NCI-H1092 treated with DMSO at 0.1 percent for 48 hours (cell line): ENCODE measurements around the gene EML1.

Experiments used
- DNase-seq: peaks from one replicate; lab custom pipeline; 2025; lab: John Stamatoyannopoulos, UW

Gene EML1

DNA sequence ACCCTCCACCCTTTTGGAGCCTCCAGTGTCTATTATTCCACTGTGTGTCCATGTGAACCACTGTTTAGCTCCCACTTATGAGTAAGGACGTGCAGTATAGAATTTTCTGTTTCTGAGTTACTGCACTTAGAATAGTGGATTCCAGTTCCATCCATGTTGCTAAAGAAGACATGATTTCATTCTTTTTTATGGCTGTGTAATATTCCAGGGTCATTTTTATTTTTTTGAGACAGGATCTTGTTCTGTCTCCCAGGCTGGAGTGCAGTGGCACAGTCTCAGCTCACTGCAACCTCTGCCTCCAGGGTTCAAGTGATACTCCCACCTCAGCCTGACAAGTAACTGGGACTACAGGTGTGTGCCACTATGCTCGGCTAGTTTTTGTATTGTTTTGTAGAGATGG, 31.6 kb downstream of the EML1 start:
- no peak for DNase-seq

DNA sequence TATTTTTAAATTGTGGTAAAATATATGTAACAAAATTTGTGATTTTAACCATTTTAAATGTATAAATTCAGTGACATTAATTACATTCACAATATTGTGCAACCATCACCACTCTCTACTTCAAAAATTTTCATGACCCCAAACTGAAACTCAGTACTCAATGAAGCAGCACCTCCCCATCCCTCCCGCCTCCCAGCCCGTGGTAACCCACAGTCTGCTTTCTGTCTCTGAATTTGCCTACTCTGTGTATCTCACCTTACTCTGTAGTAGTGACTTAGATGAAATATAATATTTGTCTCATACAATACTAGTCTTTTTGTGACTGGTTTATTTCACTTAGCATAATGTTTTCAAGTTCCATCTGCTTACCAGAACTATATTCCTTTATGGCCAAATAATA, 36.2 kb downstream of the EML1 start:
- DNase-seq = no peak

DNA sequence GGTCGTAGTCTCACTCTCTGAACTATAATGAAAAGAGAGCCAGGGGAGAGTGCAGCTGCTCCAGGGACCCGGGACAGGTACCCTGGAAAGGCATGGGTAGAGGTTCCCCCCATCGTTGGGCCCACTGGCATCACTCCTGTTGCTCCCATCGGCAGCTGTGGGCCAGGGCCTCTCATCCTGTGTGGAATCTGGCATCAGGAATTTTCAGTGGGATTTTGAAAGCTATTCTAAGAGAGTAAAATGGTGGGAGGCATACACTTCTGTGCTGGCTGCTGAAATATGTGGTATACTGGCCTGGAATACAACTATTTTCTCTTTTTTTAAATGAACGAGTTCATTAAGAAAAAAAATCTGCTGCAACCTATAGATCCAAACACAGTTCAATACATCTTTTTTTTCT, 38.1 kb downstream of the EML1 start:
- DNase-seq = no peak

DNA sequence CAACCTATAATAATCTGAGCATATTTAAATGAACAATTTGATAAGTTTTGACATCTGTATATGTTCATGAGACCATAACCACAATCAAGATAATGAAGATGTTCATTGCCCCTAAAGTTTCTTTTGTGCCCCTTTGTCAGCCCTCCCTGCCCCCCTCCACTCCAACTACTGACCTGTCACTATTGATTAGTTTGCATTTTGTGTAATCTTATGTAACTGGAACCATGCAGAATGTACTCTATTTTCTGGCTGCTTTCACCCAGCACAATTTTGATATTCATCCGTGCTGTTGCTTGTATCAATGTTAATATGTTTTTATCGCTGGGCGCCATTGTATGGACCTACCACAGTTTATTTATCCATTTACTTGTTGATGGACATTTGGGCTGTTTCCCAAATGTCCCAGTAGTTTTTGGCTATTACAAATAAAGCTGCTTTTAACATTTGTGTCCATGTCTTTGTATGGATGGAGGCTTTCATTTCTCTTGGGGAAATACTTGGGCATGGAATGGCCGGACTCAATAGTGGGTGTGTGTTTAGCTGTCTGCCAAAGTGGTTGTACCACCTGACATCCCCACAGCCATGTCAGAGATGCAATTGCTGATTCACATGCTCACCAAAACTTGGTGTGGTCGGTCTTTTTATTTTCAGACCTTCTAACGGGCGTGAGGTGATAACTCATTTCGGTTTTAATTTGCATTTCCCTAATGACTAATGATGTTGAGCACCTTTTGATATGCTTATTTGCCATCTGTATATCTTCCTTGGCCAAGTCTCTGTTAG, 38.9 kb downstream of the EML1 start:
- DNase-seq = no peak

DNA sequence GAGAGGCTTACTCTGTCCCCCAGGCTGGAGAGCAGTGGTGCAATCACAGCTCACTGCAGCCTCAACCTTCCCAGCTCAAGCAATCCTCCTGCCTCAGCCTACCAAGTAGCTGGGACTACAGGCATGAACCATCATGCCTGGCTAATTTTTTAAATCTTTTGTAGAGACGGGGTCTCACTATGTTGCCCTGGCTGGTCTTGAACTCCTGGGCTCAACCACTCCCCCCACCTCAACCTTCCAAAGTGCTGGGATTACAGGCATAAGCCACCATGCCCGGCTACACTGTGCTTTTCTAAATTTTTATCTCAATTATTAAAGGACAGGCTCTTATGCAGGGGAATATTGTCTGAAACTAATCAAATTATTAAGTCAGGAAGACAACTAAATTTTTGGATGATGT, 44.6 kb downstream of the EML1 start:
- DNase-seq = no peak

DNA sequence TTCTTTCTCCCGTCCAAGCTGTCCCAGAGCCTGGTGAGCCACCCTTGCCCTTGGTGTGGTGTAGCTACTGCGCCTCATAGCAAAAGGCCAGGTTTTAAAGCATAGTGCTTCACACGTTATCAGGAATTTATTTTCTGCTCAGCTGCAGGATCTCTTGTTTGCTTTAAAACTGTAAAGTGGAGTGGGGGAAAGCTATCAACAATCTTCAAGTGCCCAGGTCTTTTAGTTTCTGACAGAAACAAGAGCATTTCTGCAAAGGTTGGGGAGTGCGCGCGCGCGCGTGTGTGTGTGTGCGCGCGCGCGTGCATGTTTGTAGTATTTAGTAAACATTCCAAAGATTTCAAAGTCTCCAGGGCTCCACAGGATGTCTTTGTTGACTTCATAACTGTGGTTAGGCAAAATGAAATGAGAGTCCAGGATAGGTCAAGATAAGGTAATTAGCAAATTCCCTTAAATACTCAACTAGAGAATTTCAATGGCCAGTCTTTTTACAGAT, 45.5 kb downstream of the EML1 start:
- DNase-seq = no peak

DNA sequence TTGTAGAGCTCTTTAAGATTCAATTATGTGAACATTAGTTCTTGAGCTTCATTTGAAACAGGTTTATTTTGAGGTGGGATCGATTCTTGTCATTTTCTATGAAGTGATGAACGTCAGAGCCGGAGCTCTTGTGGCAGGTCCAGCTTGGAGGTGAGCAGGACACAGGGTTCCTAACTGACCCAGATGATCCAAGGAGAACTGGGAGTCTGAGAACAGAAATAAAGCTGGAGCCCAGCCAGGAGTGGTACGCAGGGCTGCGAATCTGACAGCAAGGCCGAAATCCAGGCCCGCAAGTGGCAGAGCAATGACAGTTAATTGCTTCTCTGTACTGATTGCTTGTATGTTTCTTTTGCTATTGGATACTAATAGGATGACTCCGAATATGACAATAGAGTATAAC, 46.5 kb downstream of the EML1 start:
- no peak for DNase-seq

DNA sequence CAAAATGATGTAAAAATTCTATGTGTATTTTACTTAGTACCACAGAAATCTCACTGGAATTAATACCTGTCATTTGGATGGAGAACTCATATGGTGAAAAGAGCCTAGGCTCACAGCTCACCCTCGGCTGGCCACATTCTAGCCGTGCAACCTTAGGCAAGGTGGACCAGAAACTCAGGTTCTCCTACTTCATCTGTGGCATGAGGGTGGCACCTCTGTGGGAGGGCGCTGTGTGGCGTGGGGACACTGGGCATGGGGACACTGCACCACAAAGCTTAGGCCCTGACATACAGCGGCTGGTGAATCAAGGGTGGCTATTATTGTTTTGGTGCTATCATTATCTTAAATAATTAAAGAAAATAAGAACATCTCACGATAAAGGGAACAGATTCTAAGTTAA, 47.1 kb downstream of the EML1 start:
- no peak for DNase-seq

DNA sequence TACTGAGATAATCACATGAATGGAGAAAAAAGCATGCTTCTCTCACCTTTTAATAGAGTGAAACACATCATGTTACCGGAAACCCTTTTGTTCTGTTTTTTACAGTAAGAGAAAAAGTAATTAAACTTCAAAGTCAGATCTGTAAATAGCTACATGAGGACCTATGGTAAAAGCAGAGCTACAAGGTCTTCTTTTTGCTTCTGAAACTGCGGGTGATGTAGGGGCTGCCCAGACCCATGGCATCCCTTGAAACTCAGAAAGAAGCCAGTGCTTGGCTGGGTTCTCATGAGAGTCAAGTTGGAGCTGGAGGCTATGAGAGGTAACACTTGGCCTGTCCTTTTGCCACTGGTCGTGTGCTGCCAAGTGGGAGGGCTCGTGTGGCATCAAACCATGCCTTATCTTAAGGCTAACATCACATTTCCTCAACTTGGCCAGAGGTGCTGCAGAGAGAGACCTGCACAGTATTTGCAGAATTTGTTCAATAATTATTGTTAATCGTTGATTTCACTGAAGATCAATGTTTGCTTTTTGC, 47.6 kb downstream of the EML1 start:
- no peak for DNase-seq

DNA sequence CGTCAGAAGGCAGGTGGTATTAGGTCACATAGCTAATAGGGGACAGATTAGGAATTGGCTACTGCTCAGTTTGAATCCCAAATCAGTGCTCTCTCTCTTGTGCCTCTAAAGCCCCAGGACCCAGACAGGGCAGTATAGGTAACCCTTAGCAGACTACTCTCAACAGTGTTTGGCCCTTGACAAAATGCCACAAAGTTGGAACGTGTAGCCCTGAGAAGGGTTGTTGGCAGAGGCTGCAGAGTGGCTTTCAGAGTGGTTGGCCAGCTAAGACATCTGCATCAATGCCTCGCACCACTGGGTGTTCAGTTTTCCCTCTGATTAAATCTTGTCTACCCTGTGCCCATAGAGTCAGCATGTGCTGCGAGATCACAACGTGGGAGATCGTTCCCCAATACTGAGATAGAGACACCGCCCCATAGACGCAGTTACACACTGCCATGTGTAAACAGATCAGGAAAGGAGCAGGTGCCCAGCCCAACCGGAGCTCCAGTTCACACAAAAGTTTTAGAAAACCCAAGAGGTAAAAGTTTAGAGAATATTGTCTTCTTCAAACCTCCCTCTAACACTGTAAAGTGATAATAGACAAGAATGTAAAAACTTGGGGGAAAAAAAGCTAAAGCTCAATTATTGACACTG, 48.3 kb downstream of the EML1 start:
- DNase-seq = no peak

DNA sequence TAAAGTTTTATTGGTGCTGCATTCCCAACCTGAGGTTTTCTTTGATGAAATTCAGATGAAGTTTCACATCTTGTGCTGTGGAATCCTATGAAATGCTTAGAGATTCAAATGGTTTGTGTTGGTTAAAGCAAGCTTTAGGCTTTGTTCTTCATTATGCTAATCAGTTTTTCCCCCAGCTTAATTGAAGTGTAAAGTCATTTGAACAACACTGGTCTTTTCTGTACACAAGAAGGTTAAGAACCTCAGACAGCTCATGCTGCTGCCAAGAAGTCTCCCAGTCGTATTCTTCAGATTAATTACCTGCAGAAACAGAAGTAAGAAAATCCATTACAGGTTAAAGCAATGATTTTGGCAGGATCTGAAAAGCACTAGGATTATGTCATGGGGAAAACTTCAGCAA, 48.9 kb downstream of the EML1 start:
- no peak for DNase-seq

DNA sequence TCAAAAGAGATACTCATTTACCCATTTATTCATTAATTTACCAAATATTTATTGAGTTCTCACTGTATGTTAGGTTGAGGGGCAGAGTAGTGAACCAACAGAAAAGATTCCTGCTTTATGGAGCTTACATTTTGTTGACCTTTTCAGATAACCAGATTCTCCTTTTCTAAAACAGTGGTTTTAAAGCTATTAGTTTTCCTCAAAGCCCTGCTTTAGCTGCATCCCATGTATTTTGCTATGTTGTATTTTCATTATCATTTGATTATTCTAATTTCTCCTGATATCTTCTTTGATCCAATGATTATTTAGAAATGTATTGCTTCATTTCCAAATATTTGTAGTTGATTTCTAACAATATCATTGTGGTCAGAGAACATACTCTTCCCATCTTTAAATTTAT, 53.6 kb downstream of the EML1 start:
- no peak for DNase-seq

DNA sequence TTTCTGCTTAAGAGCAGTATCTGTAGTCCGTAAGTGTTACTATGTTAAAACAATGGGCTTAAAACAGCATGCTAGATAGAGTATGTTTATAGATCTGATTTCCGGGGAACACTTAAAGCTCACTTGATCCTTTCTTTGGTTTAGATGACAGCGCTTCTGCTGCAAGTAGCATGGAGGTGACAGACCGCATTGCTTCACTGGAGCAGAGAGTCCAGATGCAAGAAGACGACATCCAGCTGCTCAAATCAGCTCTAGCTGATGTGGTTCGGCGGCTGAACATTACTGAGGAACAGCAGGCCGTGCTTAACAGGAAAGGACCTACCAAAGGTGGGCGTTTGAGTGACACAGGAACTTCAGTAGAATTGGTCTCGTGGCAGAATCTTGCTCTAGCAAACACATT, 57.5 kb downstream of the EML1 start:
- DNase-seq = no peak

DNA sequence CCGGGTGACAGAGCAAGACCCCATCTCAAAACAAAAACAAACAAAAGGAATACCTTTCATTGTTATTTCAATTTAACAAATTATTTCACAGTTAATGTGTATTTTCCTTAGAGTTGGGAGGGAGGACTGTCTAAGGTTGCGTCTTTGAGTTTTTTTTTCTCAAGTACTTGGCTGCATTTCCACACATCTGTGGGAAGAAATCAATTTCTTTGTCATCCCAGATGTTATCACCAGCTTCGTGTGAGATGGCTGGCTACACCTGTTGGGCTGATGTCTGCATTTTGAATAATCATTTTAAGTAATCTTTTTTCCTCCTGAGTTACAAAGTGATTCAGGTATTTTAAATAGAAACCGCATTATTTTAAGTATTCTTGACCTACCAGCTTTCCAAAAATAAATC, 59.4 kb downstream of the EML1 start:
- no peak for DNase-seq

DNA sequence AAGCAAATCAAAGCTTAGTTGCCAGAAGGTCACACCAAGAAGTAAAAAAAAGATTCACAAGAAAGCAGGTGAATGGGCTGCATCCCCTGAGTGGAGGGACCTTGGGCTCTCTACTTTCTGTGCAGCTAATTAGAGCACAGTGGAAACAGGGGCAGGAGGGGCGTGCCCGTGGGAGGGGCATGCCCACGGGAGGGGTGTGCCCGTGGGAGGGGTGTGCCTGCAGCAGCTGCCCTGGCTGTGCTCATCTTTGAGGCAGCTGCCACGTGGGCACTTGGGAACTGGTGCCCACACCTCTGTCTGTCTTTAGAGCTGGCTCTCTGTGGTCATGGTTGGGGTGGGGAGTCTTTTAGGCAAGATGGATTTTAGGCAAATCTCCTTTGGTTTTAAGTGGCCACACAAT, 60.0 kb downstream of the EML1 start:
- DNase-seq = no peak

DNA sequence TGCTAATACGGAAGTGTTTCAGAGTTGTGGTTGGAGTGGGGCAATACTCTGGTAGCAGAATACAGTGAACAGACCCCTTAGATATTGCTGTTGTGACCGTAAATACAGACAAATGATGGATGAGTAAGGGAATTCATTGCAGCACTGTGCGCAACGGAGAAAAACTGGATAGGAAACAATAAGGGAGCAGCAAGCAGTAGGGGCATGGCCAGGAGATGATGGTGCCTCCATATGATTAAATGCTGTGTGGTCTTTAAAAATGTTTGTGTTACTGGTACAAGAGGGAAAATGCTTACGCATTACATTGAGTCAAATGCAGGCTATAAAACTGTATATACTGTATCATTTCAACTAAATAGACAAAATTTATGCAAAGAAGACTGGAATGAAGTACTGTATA, 61.6 kb downstream of the EML1 start:
- DNase-seq = no peak

DNA sequence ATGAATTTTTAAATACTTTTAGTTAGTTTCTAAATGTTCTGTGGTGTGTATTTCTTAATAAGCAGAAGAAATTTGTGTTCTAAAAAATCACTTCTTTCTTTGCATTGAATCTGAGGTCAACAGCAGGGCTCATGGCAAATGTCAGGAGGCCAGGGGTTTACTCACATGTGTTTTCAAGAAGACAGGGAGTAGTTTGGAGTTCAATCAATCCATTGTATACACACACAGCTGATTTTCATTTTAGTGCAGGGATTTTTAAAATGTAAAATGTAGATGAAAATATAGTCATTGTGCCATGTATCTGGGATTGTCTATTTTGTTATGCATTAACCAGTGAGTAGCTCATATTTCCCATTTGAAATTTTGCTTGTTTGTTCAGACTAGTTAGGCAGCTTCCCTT, 62.1 kb downstream of the EML1 start:
- DNase-seq = no peak

DNA sequence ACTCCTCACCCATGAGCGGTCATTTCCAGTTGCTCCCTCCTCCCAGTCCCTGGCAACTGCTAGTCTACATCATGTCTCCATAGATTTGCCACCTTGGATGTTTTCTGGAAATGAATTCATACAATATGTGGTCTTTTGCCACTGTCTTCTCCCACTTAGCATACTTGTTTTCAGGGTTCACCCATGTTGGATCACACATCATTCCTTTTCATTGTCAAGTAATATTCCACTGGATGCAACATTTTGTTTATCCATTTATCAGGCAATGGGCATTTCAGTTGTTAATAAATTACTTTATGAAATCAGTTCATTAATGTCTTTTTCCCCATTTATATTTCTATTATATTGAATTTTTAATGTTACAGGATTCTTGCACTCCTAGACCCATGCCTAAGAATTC, 64.3 kb downstream of the EML1 start:
- DNase-seq = no peak

DNA sequence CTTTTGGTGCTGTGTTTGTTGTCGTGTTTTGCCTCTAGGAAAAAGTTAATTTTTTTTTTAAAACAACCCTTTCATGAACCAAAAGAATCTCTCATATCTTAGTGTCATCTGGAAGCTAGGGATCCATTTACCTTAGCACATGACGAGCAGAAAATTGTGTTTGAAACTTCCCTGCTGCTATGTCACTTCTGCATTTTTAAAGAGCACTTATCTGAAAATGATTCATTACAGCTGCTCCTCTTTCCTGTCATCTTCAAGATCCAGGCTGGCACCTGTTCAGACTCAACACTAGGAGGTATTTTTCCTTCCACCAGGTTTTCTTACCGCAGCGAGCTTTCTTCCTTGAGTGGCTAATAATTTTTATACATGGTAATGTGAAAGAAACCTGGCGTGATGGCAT, 67.0 kb downstream of the EML1 start:
- DNase-seq = no peak

DNA sequence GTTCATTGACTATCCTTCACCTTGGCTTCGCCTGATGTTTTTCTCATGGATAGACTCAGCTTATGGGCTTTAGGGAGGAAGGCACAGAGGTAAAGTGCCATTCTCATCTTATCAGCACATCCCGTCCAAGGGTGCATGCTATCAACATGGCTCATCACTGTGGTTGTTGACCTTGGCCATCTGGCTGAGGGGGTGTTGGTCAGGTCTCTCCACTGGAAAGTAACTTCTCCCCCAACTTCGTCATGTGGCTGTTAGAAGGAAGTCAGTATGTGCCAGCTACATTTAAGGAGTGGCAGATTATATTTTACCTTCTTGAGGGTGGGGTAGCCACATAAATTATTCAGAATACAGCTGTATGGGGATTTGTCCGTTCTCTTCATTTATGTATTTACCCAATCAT, 68.9 kb downstream of the EML1 start:
- no peak for DNase-seq

DNA sequence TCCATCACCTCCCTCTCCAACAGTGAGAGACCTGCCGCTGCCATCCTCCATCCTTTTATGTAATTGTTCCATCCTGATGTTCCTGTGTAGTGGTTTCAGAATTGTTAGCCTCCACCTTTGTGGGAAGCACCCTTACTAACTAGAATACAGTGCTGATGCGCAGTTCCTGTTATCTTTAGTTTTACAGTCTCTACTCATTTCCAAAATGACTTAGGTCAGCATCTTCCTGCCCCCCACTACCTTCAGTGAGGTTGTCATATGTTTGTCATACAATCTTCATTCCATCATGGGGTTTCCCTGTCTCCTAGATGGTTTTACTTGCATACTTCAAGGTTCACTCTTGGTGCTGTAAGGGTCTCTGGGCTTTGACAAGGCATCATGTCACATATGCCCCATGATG, 69.8 kb downstream of the EML1 start:
- no peak for DNase-seq

DNA sequence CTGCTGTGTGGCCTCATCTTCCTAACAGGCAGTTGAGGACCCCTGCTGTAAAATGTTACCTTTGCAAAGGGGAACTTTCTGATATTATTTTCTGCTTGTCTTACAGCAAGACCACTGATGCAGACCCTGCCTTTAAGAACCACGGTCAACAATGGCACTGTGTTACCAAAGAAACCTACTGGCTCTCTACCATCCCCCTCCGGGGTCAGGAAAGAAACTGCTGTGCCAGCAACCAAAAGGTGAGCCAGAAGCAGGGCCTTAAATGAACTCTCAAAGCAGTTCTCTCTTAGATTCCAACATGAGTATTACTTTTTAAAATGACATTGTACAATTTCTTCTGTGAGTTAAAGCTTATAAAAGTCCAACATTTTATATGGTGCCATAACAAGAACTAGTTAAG, 72.2 kb downstream of the EML1 start:
- no peak for DNase-seq

DNA sequence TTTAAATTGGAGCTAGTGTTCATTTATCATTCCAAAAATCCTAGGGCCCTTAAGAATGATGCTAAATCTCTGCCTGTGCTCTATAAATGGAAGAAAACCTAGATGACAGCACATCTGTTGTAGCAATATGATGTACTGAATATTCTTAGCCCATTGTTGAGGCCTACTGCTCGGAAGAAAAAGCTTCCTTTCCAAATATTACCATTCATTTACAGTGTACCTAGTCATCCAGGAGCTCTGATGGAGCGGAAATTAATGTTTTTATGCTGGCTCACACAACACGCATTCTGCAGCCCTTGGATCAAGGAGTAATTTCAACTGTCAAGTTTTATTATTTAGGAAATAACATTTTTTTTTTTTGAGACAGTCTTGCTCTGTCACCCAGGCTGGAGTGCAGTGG, 77.4 kb downstream of the EML1 start:
- DNase-seq = no peak

DNA sequence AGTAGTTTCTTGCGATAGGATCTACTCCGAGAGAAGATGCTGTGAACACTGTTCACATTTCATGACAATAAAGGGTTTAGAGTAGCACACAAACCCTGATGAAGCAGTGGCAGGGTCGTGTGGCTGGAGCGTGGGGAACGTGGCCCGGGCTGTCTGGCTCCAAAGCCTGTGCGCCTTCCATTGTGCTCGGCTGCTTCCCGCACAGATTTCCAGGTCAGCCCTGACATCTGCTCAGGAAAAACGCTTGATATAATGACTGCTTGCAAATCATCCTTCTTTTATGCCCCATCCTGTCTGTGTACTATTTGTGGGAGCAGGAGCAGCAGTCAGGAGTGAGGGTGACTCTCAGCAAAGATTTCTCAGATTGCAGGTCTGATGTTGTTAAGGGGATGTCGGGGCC, 78.6 kb downstream of the EML1 start:
- no peak for DNase-seq
